HG02981 (cell line): Measurements from ENCODE around the gene ABLIM2.
A peak's percentile ranks its signal among the peaks of the same experiment; 100 is the strongest.

Source experiments
- ATAC-seq: cut with Tn5 transposase; IDR thresholded peaks from one replicate; pipeline ENCODE4 v1.9.1; 2021; ENCODE audit warnings: mild to moderate bottlenecking, moderate library complexity; ENCODE audit not compliant: unreplicated experiment

Gene ABLIM2

DNA sequence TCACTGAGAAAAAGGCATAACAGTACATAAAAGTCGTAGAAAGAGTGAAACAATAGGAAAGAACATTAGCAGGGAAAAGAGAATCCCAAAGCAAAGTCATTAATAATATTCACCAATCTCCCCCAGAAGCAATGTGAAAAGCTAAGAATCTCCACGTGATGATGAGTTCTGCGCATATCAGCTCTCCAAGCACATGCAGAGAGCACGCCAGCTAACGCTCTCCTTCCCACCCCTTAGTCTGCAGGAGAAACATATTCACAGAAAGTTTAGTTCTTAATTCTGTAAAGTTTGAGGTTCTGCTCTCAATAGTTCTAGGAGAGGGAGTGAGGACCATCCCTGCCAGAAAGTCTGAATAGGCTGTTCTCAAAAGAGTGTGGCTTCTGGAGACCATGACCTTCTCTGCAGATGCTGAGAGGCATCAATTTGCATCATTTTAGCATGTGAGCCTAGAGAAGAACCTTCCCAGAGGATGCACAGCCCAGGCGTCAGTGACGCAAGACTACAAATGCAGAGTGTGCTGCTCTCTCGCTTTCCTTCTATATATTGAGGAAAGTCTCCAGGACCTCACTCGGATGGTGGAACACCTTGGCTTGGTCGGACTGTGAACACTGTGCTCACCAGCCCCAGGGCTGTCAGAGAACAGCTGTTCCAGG lies 167.7 kb downstream of the ABLIM2 start:
- no peak for ATAC-seq

DNA sequence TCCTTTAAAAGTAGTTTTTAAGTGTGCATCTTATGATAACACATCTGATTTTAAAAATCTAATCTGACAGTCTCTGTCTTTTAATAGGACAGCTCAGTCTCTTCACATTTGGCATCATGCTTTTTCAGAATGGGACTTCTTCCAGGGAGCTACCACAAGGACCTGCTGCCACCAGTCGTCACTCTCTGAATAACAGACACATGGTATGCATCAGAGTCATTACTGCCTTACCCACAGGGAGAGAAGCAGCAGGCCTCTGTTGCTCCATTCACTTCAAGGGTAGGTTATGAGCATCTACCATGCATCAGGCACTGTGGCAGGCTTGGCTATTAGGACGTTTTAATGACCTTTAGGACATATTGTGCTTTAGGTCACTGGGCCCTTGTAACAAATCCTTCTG lies 169.0 kb downstream of the ABLIM2 start:
- ATAC-seq = no peak

DNA sequence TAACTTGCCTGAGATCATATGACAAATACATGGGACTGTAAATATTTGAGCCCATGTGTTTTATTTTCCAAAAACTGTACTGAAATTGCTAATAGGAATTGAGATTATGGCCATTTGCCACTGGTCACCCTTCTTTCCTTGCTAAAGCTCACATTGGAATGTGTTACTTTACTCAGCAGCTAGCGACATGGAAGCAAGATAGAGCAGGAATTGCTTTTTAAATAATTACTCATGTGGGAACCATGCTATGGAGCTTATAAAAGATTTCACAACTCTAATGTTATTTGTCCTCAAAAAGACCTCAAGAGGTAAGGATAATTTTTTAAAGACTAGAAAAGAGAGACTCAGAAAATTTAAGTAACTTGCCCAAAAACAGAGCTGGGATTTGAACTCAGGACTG lies 170.2 kb downstream of the ABLIM2 start:
- no peak for ATAC-seq

- ATAC-seq = peak; percentile 67
These were observed 171.2 kb downstream of the ABLIM2 start for GRCh38 chr4:7987148-7987989.

DNA sequence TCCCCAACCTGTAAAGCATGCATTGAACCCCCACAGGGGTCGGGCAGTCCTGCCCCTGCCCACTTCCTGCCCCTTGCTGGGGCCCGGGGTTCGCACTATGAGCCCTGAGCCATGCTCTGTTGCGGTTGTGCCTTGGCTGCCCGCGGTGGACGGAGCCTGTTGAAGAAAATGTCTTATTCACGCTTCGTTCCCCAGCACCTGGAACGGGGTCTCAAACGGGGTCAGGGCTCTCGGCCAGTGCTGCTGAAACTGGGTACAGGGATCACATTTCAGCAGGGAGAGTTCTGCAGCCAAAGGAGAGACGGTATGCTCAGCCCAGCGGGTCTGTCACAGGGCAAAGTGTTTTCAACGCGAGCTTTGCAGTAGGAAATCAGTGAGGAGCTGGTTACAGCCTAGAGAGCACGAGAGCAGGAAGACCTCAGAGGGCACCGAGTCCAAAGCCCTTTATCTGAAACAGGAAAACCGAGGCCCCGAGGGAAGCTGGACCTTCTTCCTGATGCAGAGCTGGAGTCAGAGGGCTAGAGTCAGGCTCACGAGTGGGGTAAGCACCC lies 172.6 kb downstream of the ABLIM2 start:
- ATAC-seq = no peak

GRCh38 chr4:7985072-7985471 lies 173.5 kb downstream of the ABLIM2 start:
- no peak for ATAC-seq

- ATAC-seq = no peak
These were observed 174.2 kb downstream of the ABLIM2 start for GRCh38 chr4:7984286-7984925.

DNA sequence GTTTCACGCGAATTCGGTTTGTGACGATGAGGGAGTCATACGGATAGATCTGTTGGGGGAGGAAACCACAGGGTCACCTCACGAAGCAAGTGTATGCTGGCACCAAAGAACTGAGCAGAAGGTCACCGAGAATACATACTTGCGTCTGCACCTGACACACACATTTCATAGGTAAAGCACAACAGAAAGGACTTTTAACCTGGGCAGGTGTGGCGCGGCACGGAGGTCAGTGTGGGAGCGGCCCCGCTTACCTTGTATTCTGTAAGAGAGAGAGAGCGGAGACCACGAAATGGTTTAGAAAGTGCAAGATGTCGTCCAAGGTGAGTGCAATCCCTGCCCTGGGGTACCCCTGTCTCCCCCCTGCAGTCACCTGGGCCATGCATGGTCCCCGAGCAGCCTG lies 175.3 kb downstream of the ABLIM2 start:
- ATAC-seq = no peak

- no peak for ATAC-seq
These were observed 176.7 kb downstream of the ABLIM2 start for GRCh38 chr4:7981738-7982394.

DNA sequence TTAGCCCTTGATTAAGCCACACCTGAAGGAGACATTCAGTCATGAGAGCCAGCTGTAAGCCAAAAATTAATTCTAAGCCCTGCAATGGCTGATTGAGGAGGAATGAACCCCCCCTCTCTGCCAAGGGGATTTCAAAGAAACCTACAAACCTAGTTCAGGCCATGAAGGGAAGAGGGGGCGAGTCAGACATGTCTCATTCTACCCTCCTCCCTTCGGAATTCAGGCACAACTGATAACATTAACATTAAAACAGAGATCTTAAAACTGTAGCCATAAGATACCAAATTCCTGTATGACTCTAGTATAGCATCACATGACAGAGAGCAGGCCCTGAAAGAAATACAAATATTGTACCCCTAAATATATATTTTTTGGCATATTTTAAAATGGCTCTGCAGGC lies 178.6 kb downstream of the ABLIM2 start:
- no peak for ATAC-seq

GRCh38 chr4:7979652-7979968 lies 179.0 kb downstream of the ABLIM2 start:
- ATAC-seq = no peak

GRCh38 chr4:7978907-7979651 lies 179.5 kb downstream of the ABLIM2 start:
- ATAC-seq = no peak

GRCh38 chr4:7978489-7978888 lies 180.1 kb downstream of the ABLIM2 start:
- no peak for ATAC-seq

- ATAC-seq = no peak
These were observed 182.0 kb downstream of the ABLIM2 start for GRCh38 chr4:7976634-7977033.

GRCh38 chr4:7976025-7976424 lies 182.6 kb downstream of the ABLIM2 start:
- no peak for ATAC-seq

GRCh38 chr4:7974425-7974824 lies 184.2 kb downstream of the ABLIM2 start:
- ATAC-seq = no peak

- ATAC-seq = no peak
These were observed 185.1 kb downstream of the ABLIM2 start for GRCh38 chr4:7973545-7973981.

GRCh38 chr4:7971881-7972500 lies 186.6 kb downstream of the ABLIM2 start:
- no peak for ATAC-seq

- ATAC-seq = no peak
These were observed 187.4 kb downstream of the ABLIM2 start for GRCh38 chr4:7971159-7971631.

GRCh38 chr4:7970361-7970946 lies 188.2 kb downstream of the ABLIM2 start:
- ATAC-seq = peak; percentile 14
